ENCODE data around the gene SLC2A9. TPM values are rescaled to one million over a fixed set of nuclear protein-coding genes. Genes with fewer than 3 reads are reported as not detected.

SLC2A9 gene
- total and polyA plus RNA-seq, 2 of the 8 experiments (the other 6 are each of a cell fraction or from before 2014, with no cell fraction given), result 0.20 to 0.26 TPM

- Histone ChIP-seq H3K4me3 (ENCODE audit: extremely low read depth in 1 of 4, insufficient read depth in 2 of 4, low read depth in 3 of 4, low read length in 4 of 4) (no peak overlapping the region), H3K23ac (ENCODE audit: insufficient read length) (no peak overlapping the region), H3K4me2 (ENCODE audit: insufficient read depth in 1 of 2, low read depth in 2 of 2, low read length in 2 of 2) (peak overlapping the region; percentile 8 to 33; a peak in 2 of 4 replicates), H2BK12ac (ENCODE audit: low read depth, low read length) (no peak overlapping the region), H3K56ac (replicated peaks; ENCODE audit: insufficient read length, low read depth, low read length) (no peak overlapping the region), H3K27ac (ENCODE audit: low read depth, low read length) (no peak overlapping the region), H2BK15ac (ENCODE audit: low read length) (no peak overlapping the region), H3K23me2 (ENCODE audit: low read depth, low read length) (no peaks in the 10 kb centered on the region), H2BK20ac (ENCODE audit: low read length) (no peak overlapping the region), H2AFZ (ENCODE audit: low read length) (no peak overlapping the region), H3K79me1 (ENCODE audit: low read depth, low read length) (no peaks in the 10 kb centered on the region), H3K4ac (replicated peaks; ENCODE audit: insufficient read length, low read depth, low read length) (no peak overlapping the region), H4K8ac (ENCODE audit: extremely low read depth, insufficient read depth, low read length) (no peak overlapping the region), H3K9ac (replicated peaks in 1 of 4; ENCODE audit: extremely low read depth in 1 of 4, low read depth in 3 of 4, low read length in 3 of 4) (no peak overlapping the region), H2AK5ac (ENCODE audit: low read depth, low read length) (no peak overlapping the region), H4K5ac (ENCODE audit: insufficient read length, low read depth, low read length) (no peak overlapping the region), H2BK120ac (replicated peaks; ENCODE audit: low read depth, low read length) (no peak overlapping the region), H3K9me3 (ENCODE audit: insufficient read depth in 2 of 2, low read depth in 1 of 2, low read length in 1 of 2) (no peaks in the 10 kb centered on the region), H3K27me3 (replicated peaks in 1 of 4; ENCODE audit: control insufficient read depth in 3 of 4, extremely low read depth in 1 of 4, insufficient read depth in 3 of 4, low read length in 3 of 4) (no peaks in the 10 kb centered on the region), H3K18ac (ENCODE audit: extremely low read depth, low read length) (no peak overlapping the region), H4K20me1 (replicated peaks in 1 of 2; ENCODE audit: control insufficient read depth in 1 of 2, insufficient read depth in 2 of 2, low read length in 2 of 2) (no peaks in the 10 kb centered on the region), H3K14ac (ENCODE audit: insufficient read length) (no peak overlapping the region), H4K91ac (replicated peaks; ENCODE audit: insufficient read length, low read length) (no peak overlapping the region), H2BK5ac (ENCODE audit: low read depth, low read length) (no peak overlapping the region), H3K79me2 (ENCODE audit: control insufficient read depth in 1 of 2, insufficient read depth in 2 of 2, low read length in 2 of 2) (no peaks in the 10 kb centered on the region), H3K36me3 (ENCODE audit: control insufficient read depth in 2 of 4, insufficient read depth in 4 of 4, low read length in 3 of 4) (no peaks in the 10 kb centered on the region), H3K4me1 (replicated peaks in 1 of 4; ENCODE audit: control insufficient read depth in 3 of 4, insufficient read depth in 4 of 4, low read length in 3 of 4) (peaks cover 2 to 12% (median 7%) of the 10 kb centered on the region in 4 experiments; a peak in 5 of 7 replicates)
- TF ChIP-seq SRF (IDR thresholded peaks at IDR 0.05; ENCODE audit: low read depth, low read length) (no peak), TEAD4 (IDR thresholded peaks at IDR 0.05; ENCODE audit: low read depth, low read length) (no peak), ASH2L (IDR thresholded peaks at IDR 0.05; ENCODE audit: low read length) (no peak), SIRT6 (IDR thresholded peaks at IDR 0.05; ENCODE audit: low read length) (no peak)
- ChIA-PET CTCF (ENCODE audit: partially characterized antibody) (interaction anchor here (0.6 to 1.9 kb wide), 3 partner anchors 10 to 1037 kb away, joined by 3 to 4 read pairs (median 3); no protein-coding TSS in a partner anchor), POLR2A (ENCODE audit: partially characterized antibody) (interaction anchor here (1.4 kb wide), 1 partner anchor 13 kb away, joined by 8 read pairs; no protein-coding TSS in a partner anchor)
- WGBS, 2 experiments (ENCODE audit: extremely low coverage in 1 of 2, insufficient coverage in 1 of 2, insufficient read length in 1 of 2, insufficient replicate concordance in 2 of 2, low coverage in 1 of 2, low lambda C conversion rate in 2 of 2, missing lambda C conversion rate in 1 of 2), result 71% methylated on average over 3 of the region's 3 CpGs; no CpG with 5 or more reads in 1 of the 2 experiments
- no peak for DNase-seq (ENCODE audit: low read depth in 1 of 2, low spot score in 2 of 2)
- FAIRE-seq, result no peak
Observed at GRCh38 chr4:10050261-10050661, 29.0 kb upstream of the SLC2A9 start.
